GM18519 (cell line): ENCODE results near the gene IGHMBP2.

Experiments
- ATAC-seq: cut with Tn5 transposase; IDR thresholded peaks from one replicate; pipeline ENCODE4 v1.9.1; 2021; ENCODE audit warnings: mild to moderate bottlenecking, moderate library complexity; ENCODE audit not compliant: unreplicated experiment, low FRiP score

IGHMBP2 gene

DNA sequence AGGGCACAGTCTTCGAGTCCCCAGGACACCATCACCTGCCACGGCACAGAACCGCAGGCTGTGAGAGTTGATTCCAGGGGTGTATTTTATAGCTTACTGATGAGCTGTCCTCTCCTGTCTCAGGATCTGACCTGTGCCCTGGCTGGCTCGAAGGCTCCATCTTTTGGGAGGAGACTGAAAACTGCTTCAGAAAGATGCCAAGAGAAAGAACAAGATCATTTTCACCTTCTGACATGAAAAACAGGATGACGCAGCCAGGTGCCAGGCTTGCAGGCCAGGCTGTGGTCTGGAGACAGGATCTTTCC, 74.9 kb downstream of the IGHMBP2 start:
- no peak for ATAC-seq

- no peak for ATAC-seq
Measured at GRCh38 chr11:68978931-68979594, 75.4 kb downstream of the IGHMBP2 start.

GRCh38 chr11:68979931-68980775, 76.5 kb downstream of the IGHMBP2 start:
- ATAC-seq: no peak

GRCh38 chr11:68980776-68981065, 77.0 kb downstream of the IGHMBP2 start, which contains the start of gene MRGPRD:
TSS of gene MRGPRD (minus strand) at chr11:68980986. CDS start at chr11:68980986, 0 bp downstream.
- ATAC-seq: no peak

- ATAC-seq: no peak
Measured at GRCh38 chr11:68982134-68982533, 78.4 kb downstream of the IGHMBP2 start.

- no peak for ATAC-seq
Measured at GRCh38 chr11:68983801-68984200, 80.1 kb downstream of the IGHMBP2 start.

- no peak for ATAC-seq
Measured at GRCh38 chr11:68987211-68987610, 83.5 kb downstream of the IGHMBP2 start.

DNA sequence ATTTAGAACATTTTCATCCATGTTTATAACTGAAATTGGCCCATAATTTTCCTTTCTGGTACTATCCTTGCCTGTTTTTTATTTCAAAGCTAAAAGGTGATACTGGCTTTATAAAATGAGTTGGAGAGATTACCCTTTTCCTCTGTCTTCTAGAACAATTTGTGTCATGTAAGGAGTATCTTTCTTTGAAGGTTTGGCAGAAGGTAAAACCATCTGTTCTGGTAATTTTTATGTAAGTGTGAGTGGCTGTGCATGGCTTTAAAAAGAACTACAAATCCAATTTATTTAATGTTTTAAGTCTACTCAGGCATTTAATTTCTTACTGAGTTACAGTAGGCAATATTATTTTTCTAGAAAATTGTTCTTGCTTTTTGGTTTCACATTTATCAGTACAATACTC, 84.8 kb downstream of the IGHMBP2 start:
- no peak for ATAC-seq
